Measurements from ENCODE around the gene PDIA5.

The PDIA5 gene

GRCh38 chr3:123024056-123024455, 42.8 kb upstream of the PDIA5 start:
- TF ChIP-seq, protein P1, sequence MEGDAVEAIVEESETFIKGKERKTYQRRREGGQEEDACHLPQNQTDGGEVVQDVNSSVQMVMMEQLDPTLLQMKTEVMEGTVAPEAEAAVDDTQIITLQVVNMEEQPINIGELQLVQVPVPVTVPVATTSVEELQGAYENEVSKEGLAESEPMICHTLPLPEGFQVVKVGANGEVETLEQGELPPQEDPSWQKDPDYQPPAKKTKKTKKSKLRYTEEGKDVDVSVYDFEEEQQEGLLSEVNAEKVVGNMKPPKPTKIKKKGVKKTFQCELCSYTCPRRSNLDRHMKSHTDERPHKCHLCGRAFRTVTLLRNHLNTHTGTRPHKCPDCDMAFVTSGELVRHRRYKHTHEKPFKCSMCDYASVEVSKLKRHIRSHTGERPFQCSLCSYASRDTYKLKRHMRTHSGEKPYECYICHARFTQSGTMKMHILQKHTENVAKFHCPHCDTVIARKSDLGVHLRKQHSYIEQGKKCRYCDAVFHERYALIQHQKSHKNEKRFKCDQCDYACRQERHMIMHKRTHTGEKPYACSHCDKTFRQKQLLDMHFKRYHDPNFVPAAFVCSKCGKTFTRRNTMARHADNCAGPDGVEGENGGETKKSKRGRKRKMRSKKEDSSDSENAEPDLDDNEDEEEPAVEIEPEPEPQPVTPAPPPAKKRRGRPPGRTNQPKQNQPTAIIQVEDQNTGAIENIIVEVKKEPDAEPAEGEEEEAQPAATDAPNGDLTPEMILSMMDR (IDR thresholded peaks at IDR 0.05) = no peak

DNA sequence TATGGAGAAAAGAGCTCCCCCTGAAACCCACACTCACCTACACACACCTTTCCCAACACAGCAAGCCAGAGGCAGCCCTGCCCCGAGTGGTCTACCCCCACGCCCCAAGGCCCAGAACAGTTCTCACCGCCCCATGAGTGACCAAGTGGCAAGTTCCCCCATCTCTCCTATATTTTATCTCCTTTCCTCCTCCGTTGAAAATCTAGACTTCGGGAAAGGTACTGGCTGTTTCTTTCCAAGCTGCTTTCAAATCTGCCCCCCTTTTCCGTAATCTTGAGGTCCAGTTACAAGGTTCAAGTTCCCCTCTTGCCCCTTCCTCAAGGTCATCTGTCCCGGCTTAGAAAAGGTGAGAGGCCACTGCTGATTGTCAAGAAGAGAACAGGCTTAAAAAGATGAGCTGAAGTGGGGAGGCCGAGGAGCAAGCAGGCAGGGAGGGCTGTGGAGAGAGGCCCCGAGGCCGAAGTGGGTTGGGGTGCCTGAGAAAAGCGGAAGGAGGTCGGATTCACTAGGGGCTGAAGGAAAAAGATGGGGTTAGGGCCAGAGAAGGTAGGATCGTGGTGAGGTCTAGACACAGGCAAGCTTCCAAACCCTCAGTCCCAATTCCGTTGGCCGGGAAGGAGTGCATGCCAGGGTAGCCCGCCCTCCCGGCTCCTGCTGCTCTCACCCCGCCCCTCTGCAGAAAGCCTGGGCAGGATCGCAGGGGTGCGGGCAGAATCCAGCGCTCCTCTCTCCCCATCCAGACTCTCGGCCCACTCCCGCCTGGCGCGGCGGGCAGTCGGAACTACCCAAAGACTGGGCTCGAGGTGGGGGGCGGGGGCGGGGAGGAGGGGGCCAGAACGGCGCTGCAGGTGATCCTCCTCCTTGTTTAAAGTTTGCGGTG, 40.9 kb upstream of the PDIA5 start:
- TF ChIP-seq, protein P1 (IDR thresholded peaks at IDR 0.05) = no peak

GRCh38 chr3:123026565-123027291, 40.1 kb upstream of the PDIA5 start:
- TF ChIP-seq, protein P1 (IDR thresholded peaks at IDR 0.05) = no peak

GRCh38 chr3:123027292-123028232, 39.3 kb upstream of the PDIA5 start, which contains the start of gene SEMA5B:
Gene SEMA5B, minus strand, starts transcription at chr3:123027763. Its CDS starts 66,500 bp downstream, at chr3:122961263.
- TF ChIP-seq, protein P1 (IDR thresholded peaks at IDR 0.05) = peak; percentile 66

DNA sequence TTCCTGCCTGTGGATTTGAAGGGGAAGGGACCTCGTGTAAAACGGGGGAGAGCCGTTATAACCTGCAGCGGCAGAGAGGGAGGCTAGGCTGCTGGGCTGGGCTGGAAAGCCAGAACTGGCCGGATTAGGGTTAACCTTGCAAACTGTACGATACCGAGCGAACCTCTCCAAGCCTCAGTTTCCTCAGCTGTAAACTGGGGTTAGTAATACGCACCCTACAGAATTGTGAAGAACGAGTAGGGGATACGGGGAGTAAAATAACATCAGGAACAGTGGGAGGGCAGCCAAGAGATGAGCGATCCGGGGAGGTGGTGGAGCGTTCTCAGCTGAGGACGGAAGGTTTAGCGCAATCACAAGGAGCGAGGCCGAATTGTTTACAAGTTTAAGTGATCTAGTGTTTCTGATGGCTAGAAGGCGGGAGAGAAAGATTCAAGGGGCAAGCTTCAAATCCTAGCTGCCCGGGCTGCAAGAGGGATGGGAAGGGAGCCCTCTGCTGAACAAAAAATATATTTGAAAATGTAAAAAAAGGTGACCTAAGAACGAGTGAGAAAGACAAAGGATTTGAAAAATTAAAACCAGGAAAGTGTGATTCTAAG, 38.5 kb upstream of the PDIA5 start:
- TF ChIP-seq, protein P1 (IDR thresholded peaks at IDR 0.05) = peak; percentile 48; the same call in 1 of the 2 replicates

DNA sequence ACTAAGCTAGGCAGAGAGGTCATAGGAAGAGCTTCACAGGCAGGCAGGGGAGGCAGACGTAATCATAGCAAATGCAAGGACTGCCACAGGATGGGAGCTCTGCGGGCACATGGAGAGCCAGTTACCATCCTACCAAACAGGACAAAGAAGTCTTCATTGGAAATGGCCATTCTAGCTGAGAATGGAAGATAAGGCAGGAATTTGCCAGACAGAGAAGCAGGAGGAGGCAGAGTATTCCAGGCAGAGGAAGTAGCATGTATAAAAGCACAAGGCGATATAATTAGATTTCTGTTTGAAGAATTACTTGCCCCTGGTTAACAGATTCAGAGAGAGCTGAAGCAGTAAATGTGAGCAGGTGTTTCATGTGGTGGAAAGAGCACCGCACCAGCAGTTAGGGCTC, 35.8 kb upstream of the PDIA5 start:
- TF ChIP-seq, protein P1 (IDR thresholded peaks at IDR 0.05) = no peak
